Tibial artery (tissue), 4 donors: ENCODE measurements around the gene PBLD.

ENCODE experiments used
- DNase-seq, 2 donors: peaks; one replicate each; pipeline ENCODE4 v3.0.0-alpha.2; 2019
- H3K27ac ChIP-seq, 2 donors: fragments of 200-600 bp; sonication (generic) in 1 of 2; 1 replicate in 1 of 2; 2 replicates in 1 of 2; pipeline ENCODE4 v1.5.1; 2018 to 2019; ENCODE audit warnings: mild to moderate bottlenecking in 1 of 2
- H3K27me3 ChIP-seq, 2 donors: fragments of 200-600 bp; sonication (generic) in 1 of 2; one replicate each; pipeline versions ENCODE4 v1.5.1 to v1.6.0; 2016 to 2019
- H3K36me3 ChIP-seq, 3 donors: fragments of 200-600 bp; sonication (generic) in 2 of 3; one replicate each; pipeline ENCODE4 v1.5.1; 2016 to 2019; ENCODE audit warnings: mild to moderate bottlenecking in 2 of 3
- H3K4me1 ChIP-seq, 4 donors: fragments of 200-600 bp; sonication (generic) in 2 of 4; 1 replicate in 3 of 4; 2 replicates in 1 of 4; pipeline ENCODE4 v1.5.1; 2016 to 2019
- H3K4me3 ChIP-seq, 2 donors: fragments of 200-600 bp; sonication (generic) in 1 of 2; 1 replicate in 1 of 2; 2 replicates in 1 of 2; pipeline ENCODE4 v1.5.1; 2018 to 2019; ENCODE audit warnings: mild to moderate bottlenecking in 2 of 2
- H3K9me3 ChIP-seq, 3 donors: fragments of 200-600 bp; sonication (generic) in 1 of 3; one replicate each; pipeline ENCODE4 v1.5.1; 2016 to 2019
- intact Hi-C: fragments of 100-400 bp; cut with DNase I; formaldehyde crosslinking; loops from one replicate; pipeline ENCODE4 v1.15.0; 2023; ENCODE audit warnings: low total_unique reads
- TF ChIP-seq, protein P1 (sequence below), 2 experiments: fragments of 200-600 bp in 1 of 2; fragments of 450-650 bp in 1 of 2; IDR thresholded peaks; one replicate each; pipeline ENCODE4 v1.5.1; 2017 to 2019; ENCODE audit warnings: antibody characterized with exemption in 2 of 2, mild to moderate bottlenecking in 1 of 2, moderate library complexity in 1 of 2

PBLD gene

DNA sequence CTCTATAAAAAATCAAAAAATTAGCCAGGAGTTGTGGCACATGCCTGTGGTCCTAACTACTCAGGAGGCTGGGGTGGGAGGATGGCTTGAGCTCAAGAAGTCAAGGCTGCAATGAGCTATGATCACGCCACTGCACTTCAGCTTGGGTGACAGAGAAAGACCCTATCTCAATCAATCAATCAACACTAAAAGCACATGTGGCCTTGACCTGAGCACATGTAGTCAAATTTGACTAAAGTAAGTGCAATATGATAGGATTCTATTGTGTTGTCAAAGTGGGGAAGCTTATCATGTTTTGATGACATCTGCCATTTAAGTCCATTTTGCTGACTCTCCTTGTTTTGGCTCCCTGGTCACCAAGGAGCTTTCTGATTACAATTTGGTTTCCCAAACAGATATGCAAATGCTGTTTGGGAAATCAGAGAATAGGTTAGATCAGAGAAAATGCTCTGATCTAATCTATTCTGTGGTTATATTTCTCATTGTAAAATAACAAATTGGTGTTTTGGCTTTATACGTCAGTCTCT lies 57.1 kb downstream of the PBLD start:
- TF ChIP-seq, protein P1, sequence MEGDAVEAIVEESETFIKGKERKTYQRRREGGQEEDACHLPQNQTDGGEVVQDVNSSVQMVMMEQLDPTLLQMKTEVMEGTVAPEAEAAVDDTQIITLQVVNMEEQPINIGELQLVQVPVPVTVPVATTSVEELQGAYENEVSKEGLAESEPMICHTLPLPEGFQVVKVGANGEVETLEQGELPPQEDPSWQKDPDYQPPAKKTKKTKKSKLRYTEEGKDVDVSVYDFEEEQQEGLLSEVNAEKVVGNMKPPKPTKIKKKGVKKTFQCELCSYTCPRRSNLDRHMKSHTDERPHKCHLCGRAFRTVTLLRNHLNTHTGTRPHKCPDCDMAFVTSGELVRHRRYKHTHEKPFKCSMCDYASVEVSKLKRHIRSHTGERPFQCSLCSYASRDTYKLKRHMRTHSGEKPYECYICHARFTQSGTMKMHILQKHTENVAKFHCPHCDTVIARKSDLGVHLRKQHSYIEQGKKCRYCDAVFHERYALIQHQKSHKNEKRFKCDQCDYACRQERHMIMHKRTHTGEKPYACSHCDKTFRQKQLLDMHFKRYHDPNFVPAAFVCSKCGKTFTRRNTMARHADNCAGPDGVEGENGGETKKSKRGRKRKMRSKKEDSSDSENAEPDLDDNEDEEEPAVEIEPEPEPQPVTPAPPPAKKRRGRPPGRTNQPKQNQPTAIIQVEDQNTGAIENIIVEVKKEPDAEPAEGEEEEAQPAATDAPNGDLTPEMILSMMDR (IDR thresholded peaks at IDR 0.05), result no peak
- Histone ChIP-seq H3K27me3 (no peaks in the 10 kb centered on the region), H3K9me3 (peaks cover 0 to 6% (median 0%) of the 10 kb centered on the region in 3 donors), H3K4me3 (no peak overlapping the region), H3K27ac (no peak overlapping the region), H3K4me1 (no peaks in the 10 kb centered on the region), H3K36me3 (no peaks in the 10 kb centered on the region)
- DNase-seq, result no peak
- intact Hi-C loops, result no loop called here

DNA sequence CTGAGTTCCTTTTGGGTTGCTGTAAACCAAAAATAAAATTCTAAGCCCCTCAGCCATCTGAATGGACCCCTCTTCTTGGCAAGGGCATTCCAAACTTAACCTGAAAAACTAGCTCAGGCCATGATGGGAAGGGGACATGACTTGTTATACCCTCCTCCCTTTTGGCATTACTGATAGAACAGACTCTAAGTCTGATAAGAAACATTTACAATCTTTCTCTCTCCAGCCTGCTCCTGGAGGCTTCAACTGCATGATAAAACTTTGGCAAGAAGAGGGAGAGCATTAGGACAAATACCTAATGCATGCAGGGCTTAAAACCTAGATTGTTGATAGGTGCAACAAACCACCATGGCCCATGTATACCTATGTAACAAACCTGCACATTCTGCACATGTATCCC lies 59.9 kb downstream of the PBLD start:
- DNase-seq, result no peak
- TF ChIP-seq, protein P1 (IDR thresholded peaks at IDR 0.05), result no peak
- intact Hi-C loops, result no loop called here
- Histone ChIP-seq H3K27ac (no peak overlapping the region), H3K4me3 (no peak overlapping the region), H3K36me3 (no peaks in the 10 kb centered on the region), H3K9me3 (peaks cover 0 to 3% (median 0%) of the 10 kb centered on the region in 3 donors), H3K4me1 (no peaks in the 10 kb centered on the region), H3K27me3 (no peaks in the 10 kb centered on the region)

DNA sequence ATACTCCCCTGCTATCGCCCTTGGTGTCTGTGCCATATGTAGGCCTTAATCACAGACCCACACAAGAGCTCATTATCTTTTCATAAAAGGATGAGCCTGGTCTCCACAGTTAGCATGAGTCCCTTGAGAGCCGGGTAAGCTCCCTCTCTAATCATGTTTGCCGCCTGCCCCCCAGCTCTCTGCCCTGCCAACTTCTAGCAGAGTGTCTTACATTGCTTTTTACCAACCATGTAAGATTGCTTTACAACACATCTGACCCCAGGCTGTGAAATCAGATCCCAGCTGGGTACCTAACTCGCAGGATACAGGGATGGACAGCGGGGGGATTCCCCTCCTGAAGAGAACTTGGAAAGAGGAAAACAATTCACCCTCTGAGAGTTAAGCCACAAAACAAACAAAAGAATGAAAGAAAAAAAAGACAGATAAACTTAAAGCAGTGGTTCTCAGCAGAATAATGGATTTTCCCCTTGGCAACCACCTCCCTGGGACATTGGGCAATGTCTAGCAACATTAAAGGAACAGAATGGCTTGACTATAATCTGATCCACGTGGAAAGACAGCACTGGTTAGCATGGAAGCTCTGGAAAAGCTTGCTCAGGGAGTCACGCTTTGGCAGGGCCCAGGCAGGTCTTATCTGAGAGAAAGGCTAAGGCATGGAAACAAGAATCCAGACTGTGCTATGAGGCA lies 61.4 kb downstream of the PBLD start:
- Histone ChIP-seq H3K9me3 (no peaks in the 10 kb centered on the region), H3K27ac (no peak overlapping the region), H3K4me1 (no peaks in the 10 kb centered on the region), H3K36me3 (no peaks in the 10 kb centered on the region), H3K27me3 (no peaks in the 10 kb centered on the region), H3K4me3 (no peak overlapping the region)
- TF ChIP-seq, protein P1 (IDR thresholded peaks at IDR 0.05), result no peak
- intact Hi-C loops, result no loop called here
- DNase-seq, result no peak

DNA sequence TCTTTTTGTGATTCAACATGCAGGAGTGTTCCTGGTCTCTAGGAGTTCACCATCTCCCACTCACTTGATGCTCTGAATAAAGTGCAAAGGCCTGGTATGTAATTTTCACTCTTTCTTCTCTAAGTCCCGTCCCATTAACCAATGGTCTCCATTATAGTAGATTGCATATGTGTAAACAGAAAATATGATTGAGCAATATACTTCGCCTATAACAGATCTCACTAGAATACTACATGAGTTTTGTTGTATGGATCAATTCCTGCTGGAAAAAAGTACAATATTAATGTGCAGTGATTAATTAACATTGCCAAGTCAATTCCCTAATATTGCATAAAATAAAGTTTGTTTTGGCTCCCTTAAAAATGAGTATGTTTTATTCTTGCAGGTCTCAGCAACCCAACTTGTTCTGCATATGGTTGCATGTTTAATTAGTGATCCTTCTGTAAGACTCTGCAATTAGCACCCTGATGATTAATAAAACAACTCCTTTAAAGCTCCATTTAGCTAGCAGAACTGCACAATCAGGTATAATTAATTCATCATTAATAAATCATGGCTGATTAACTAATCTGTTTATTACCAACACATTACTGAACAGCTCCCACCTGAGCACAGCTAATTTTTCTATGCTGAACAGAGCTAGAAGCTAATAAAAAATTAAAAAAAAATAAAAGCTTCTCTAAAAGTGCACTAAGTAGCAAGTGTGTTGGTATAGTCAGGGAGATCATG lies 63.0 kb downstream of the PBLD start:
- Histone ChIP-seq H3K4me1 (no peaks in the 10 kb centered on the region), H3K27me3 (no peaks in the 10 kb centered on the region), H3K4me3 (no peak overlapping the region), H3K27ac (no peak overlapping the region), H3K9me3 (no peaks in the 10 kb centered on the region), H3K36me3 (no peaks in the 10 kb centered on the region)
- intact Hi-C loops, result no loop called here
- no peak for DNase-seq
- TF ChIP-seq, protein P1 (IDR thresholded peaks at IDR 0.05), result no peak

DNA sequence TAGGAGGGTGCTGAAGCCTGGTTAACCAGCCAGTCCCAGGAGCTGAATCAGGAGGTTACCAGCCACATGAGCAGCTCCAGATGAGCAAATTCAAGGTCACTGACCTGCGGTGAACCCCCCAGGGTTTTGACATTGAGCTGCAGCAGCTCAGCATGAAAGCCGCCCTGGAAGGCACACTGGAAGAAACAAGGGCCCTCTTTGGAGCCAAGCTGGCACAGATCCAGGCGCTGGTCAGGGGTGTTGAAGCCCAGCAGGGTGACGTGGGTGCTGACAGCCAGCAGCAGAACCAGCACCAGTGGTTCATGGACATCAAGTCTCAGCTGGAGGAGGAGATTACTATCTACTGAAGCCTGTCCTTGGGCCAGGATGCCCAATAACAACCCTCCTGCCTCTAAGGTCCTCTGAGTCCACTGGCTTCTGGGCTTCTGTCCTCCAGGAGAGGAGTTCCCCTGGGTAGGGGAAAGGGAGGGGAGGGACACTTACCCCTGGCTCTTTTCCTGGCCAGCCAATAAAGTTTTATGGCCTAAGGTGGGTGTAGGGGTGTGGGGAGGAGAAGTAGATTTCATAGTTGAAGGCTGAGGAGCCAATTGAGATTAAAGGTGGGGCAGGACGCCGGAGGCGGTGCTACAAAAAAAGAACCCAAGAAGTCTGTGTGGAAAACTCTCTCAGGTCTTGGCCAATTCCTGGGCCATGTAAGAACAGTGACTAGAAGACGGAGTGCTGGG lies 71.4 kb downstream of the PBLD start:
- TF ChIP-seq, protein P1 (IDR thresholded peaks at IDR 0.05), result no peak
- intact Hi-C loops, result no loop called here

More for the DNA sequence above, 71.4 kb downstream of the PBLD start:
- H3K9me3 ChIP-seq, result no peaks in the 10 kb centered on the region
- H3K4me3 ChIP-seq, result no peak overlapping the region
- no peak for DNase-seq
- H3K36me3 ChIP-seq, result no peaks in the 10 kb centered on the region
- no peak overlapping the region for H3K27ac ChIP-seq
- no peaks in the 10 kb centered on the region for H3K27me3 ChIP-seq
- H3K4me1 ChIP-seq, result no peaks in the 10 kb centered on the region
